ENCODE data around the gene TPM3. TPM values are rescaled to one million over a fixed set of nuclear protein-coding genes. Genes with fewer than 3 reads are reported as not detected.

Gene TPM3
- total RNA-seq, 1 experiment from 2014 or later = 545 TPM

GRCh38 chr1:154178013-154178412 lies 13.9 kb downstream of the TPM3 start:
- ATAC-seq = no peak
- CTCF ChIA-PET = no interaction called here
- TF ChIP-seq CTCF (IDR thresholded peaks at IDR 0.05) = no peak
- TF ChIP-seq POLR2AphosphoS5 (IDR thresholded peaks at IDR 0.05; ENCODE audit: low read depth, low read length) = no peak
- TF ChIP-seq SIN3A (IDR thresholded peaks at IDR 0.05; ENCODE audit: borderline replicate concordance, insufficient read depth, low read depth, low read length) = no peak
- TF ChIP-seq TCF7L2 (IDR thresholded peaks at IDR 0.05; ENCODE audit: low read depth, low read length) = no peak
- TF ChIP-seq REST (IDR thresholded peaks at IDR 0.05; ENCODE audit: insufficient read depth in 1 of 2, low read depth in 2 of 2, low read length in 1 of 2) = no peak
- DNase-seq (ENCODE audit: low read depth, low spot score) = no peak
- Histone ChIP-seq H3K27ac (ENCODE audit: low read length) (no peak overlapping the region), H3K4me1 (ENCODE audit: control insufficient read depth, insufficient read depth, low read length) (peaks cover 35% of the 10 kb centered on the region), H3K9me3 (ENCODE audit: control insufficient read depth, insufficient read depth, low read depth, low read length) (no peaks in the 10 kb centered on the region), H3K27me3 (ENCODE audit: control insufficient read depth, insufficient read depth, low read length) (no peaks in the 10 kb centered on the region), H3K4me3 (ENCODE audit: low read depth in 2 of 2, low read length in 2 of 2) (no peak overlapping the region), H3K36me3 (ENCODE audit: control insufficient read depth, insufficient read depth, low read length) (peaks cover 19% of the 10 kb centered on the region)
- intact Hi-C loops (cut with micrococcal nuclease; ENCODE audit: unreplicated experiment) = no loop called here
- in situ Hi-C loops (cut with HindIII; ENCODE audit: low pct_unique_long_range_greater_than_20kb, low sequenced_read_pairs) = no loop called here
- no TSS peak for BruUV-seq (replicated peaks)
- POLR2A ChIA-PET = no interaction called here

GRCh38 chr1:154176337-154176736 lies 15.6 kb downstream of the TPM3 start:
- in situ Hi-C loops (cut with HindIII; ENCODE audit: low pct_unique_long_range_greater_than_20kb, low sequenced_read_pairs) (no loop called here), intact Hi-C loops (cut with micrococcal nuclease; ENCODE audit: unreplicated experiment) (no loop called here)
- no peaks in the 10 kb centered on the region for H3K9me3 ChIP-seq (ENCODE audit: control insufficient read depth, insufficient read depth, low read depth, low read length)
- CTCF ChIA-PET = interaction anchor here (0.6 to 0.7 kb wide), 2 partner anchors 30 to 1429 kb away, joined by 3 to 11 read pairs; no protein-coding TSS in a partner anchor
- DNase-seq (ENCODE audit: low read depth, low spot score) = no peak
- H3K4me1 ChIP-seq (ENCODE audit: control insufficient read depth, insufficient read depth, low read length) = peaks cover 34% of the 10 kb centered on the region
- H3K4me3 ChIP-seq (ENCODE audit: low read depth in 2 of 2, low read length in 2 of 2) = no peak overlapping the region
- POLR2A ChIA-PET = interaction anchor here (0.6 kb wide), 1 partner anchor 19 kb away, joined by 10 read pairs; no protein-coding TSS in a partner anchor
- H3K36me3 ChIP-seq (ENCODE audit: control insufficient read depth, insufficient read depth, low read length) = peaks cover 28% of the 10 kb centered on the region
- H3K27ac ChIP-seq (ENCODE audit: low read length) = no peak overlapping the region
- no peaks in the 10 kb centered on the region for H3K27me3 ChIP-seq (ENCODE audit: control insufficient read depth, insufficient read depth, low read length)
- TF ChIP-seq POLR2AphosphoS5 (IDR thresholded peaks at IDR 0.05; ENCODE audit: low read depth, low read length) (no peak), REST (IDR thresholded peaks at IDR 0.05; ENCODE audit: insufficient read depth in 1 of 2, low read depth in 2 of 2, low read length in 1 of 2) (no peak), CTCF (IDR thresholded peaks at IDR 0.05) (no peak), TCF7L2 (IDR thresholded peaks at IDR 0.05; ENCODE audit: low read depth, low read length) (no peak), SIN3A (IDR thresholded peaks at IDR 0.05; ENCODE audit: borderline replicate concordance, insufficient read depth, low read depth, low read length) (no peak)
- no TSS peak for BruUV-seq (replicated peaks)
- no peak for ATAC-seq
